Kidney glomerular epithelial cell (primary cell): ENCODE measurements around the gene TMEM132D.

ENCODE experiments used
- DNase-seq: peaks from one replicate; lab custom pipeline; 2025; lab: John Stamatoyannopoulos, UW

TMEM132D gene

GRCh38 chr12:129440278-129440677, 463.5 kb downstream of the TMEM132D start:
- no peak for DNase-seq

- DNase-seq, result no peak
Measured at GRCh38 chr12:129434790-129435189, 469.0 kb downstream of the TMEM132D start.

- no peak for DNase-seq
Measured at GRCh38 chr12:129428240-129428936, 475.4 kb downstream of the TMEM132D start.

- DNase-seq, result no peak
Measured at GRCh38 chr12:129423041-129423580, 480.7 kb downstream of the TMEM132D start.

GRCh38 chr12:129413295-129413694, 490.5 kb downstream of the TMEM132D start:
- DNase-seq, result no peak

GRCh38 chr12:129409281-129409680, 494.5 kb downstream of the TMEM132D start:
- DNase-seq, result no peak

GRCh38 chr12:129404556-129404955, 499.3 kb downstream of the TMEM132D start:
- no peak for DNase-seq

GRCh38 chr12:129401572-129401971, 502.3 kb downstream of the TMEM132D start:
- no peak for DNase-seq

- DNase-seq, result no peak
Measured at GRCh38 chr12:129394177-129394825, 509.5 kb downstream of the TMEM132D start.

- DNase-seq, result no peak
Measured at GRCh38 chr12:129393357-129393937, 510.4 kb downstream of the TMEM132D start.

GRCh38 chr12:129385637-129385990, 518.2 kb downstream of the TMEM132D start:
- DNase-seq, result no peak

GRCh38 chr12:129383956-129384355, 519.9 kb downstream of the TMEM132D start:
- no peak for DNase-seq

- no peak for DNase-seq
Measured at GRCh38 chr12:129381715-129382114, 522.1 kb downstream of the TMEM132D start.

GRCh38 chr12:129379076-129379804, 524.6 kb downstream of the TMEM132D start:
- DNase-seq, result no peak

GRCh38 chr12:129378496-129378895, 525.3 kb downstream of the TMEM132D start:
- DNase-seq, result no peak

- no peak for DNase-seq
Measured at GRCh38 chr12:129373746-129374145, 530.1 kb downstream of the TMEM132D start.

- DNase-seq, result no peak
Measured at GRCh38 chr12:129372876-129373275, 530.9 kb downstream of the TMEM132D start.

- no peak for DNase-seq
Measured at GRCh38 chr12:129372348-129372747, 531.5 kb downstream of the TMEM132D start.

GRCh38 chr12:129371268-129371667, 532.6 kb downstream of the TMEM132D start:
- DNase-seq, result no peak

- DNase-seq, result no peak
Measured at GRCh38 chr12:129366656-129367055, 537.2 kb downstream of the TMEM132D start.

- no peak for DNase-seq
Measured at GRCh38 chr12:129363041-129363440, 540.8 kb downstream of the TMEM132D start.

- no peak for DNase-seq
Measured at GRCh38 chr12:129357233-129357632, 546.6 kb downstream of the TMEM132D start.
